OCI-M1 (cell line): ENCODE results near the gene STXBP5.

Experiments
- DNase-seq: peaks from one replicate; lab custom pipeline; 2025; lab: John Stamatoyannopoulos, UW

The STXBP5 gene

GRCh38 chr6:147382945-147383554 lies 178.8 kb downstream of the STXBP5 start:
- peak; percentile 57 for DNase-seq

- DNase-seq = no peak
Measured at GRCh38 chr6:147384029-147384428, 179.8 kb downstream of the STXBP5 start.

- DNase-seq = no peak
Measured at GRCh38 chr6:147384737-147385710, 180.8 kb downstream of the STXBP5 start.

- no peak for DNase-seq
Measured at GRCh38 chr6:147389463-147389862, 185.2 kb downstream of the STXBP5 start.

- peak; percentile 32 for DNase-seq
Measured at GRCh38 chr6:147390909-147391536, 186.8 kb downstream of the STXBP5 start.

- peak; percentile 21 for DNase-seq
Measured at GRCh38 chr6:147392917-147393625, 188.9 kb downstream of the STXBP5 start.

- peak; percentile 43 for DNase-seq
Measured at GRCh38 chr6:147395158-147395557, 190.9 kb downstream of the STXBP5 start.

- peak; percentile 57 for DNase-seq
Measured at GRCh38 chr6:147397306-147397705, 193.1 kb downstream of the STXBP5 start.

- peak; percentile 23 for DNase-seq
Measured at GRCh38 chr6:147400968-147401367, 196.8 kb downstream of the STXBP5 start.

GRCh38 chr6:147401779-147402178 lies 197.6 kb downstream of the STXBP5 start:
- no peak for DNase-seq

- DNase-seq = no peak
Measured at GRCh38 chr6:147406783-147407182, 202.6 kb downstream of the STXBP5 start.

- DNase-seq = no peak
Measured at GRCh38 chr6:147407571-147407970, 203.4 kb downstream of the STXBP5 start.

GRCh38 chr6:147416622-147417021 lies 212.4 kb downstream of the STXBP5 start:
- DNase-seq = no peak

GRCh38 chr6:147417954-147418353 lies 213.7 kb downstream of the STXBP5 start:
- DNase-seq = no peak

- no peak for DNase-seq
Measured at GRCh38 chr6:147418523-147418922, 214.3 kb downstream of the STXBP5 start.

GRCh38 chr6:147421903-147422302 lies 217.7 kb downstream of the STXBP5 start:
- DNase-seq = no peak

- no peak for DNase-seq
Measured at GRCh38 chr6:147423111-147423510, 218.9 kb downstream of the STXBP5 start.

- no peak for DNase-seq
Measured at GRCh38 chr6:147429794-147430193, 225.6 kb downstream of the STXBP5 start.

GRCh38 chr6:147430811-147431210 lies 226.6 kb downstream of the STXBP5 start:
- DNase-seq = no peak

- no peak for DNase-seq
Measured at GRCh38 chr6:147434076-147434475, 229.9 kb downstream of the STXBP5 start.

- no peak for DNase-seq
Measured at GRCh38 chr6:147434516-147434915, 230.3 kb downstream of the STXBP5 start.

GRCh38 chr6:147437615-147438014 lies 233.4 kb downstream of the STXBP5 start:
- DNase-seq = no peak
